DOHH2 (cell line): Measurements from ENCODE around the gene CALML3.

Source experiments
- H3F3A ChIP-seq: fragments of 200-600 bp; sonication (generic), shearing (Covaris generic); 2 replicates; pipeline ENCODE4 v1.6.0; 2016; ENCODE audit warnings: antibody characterized with exemption, mild to moderate bottlenecking; ENCODE audit not compliant: control insufficient read depth, insufficient read depth
- H3K27ac ChIP-seq: fragments of 200-600 bp; sonication (generic); 2 replicates; pipeline ENCODE4 v1.5.1; 2014; ENCODE audit warnings: low read depth, mild to moderate bottlenecking, low read length, moderate library complexity
- H3K27me3 ChIP-seq: fragments of 200-600 bp; sonication (generic); 2 replicates; pipeline ENCODE4 v1.6.1; 2014; ENCODE audit warnings: mild to moderate bottlenecking, low read length, mixed read lengths; ENCODE audit not compliant: control insufficient read depth
- H3K36me3 ChIP-seq: fragments of 200-600 bp; sonication (generic); 2 replicates; pipeline ENCODE4 v1.6.1; 2014; ENCODE audit warnings: mild to moderate bottlenecking, low read length, moderate library complexity, mixed read lengths; ENCODE audit not compliant: control insufficient read depth
- H3K4me1 ChIP-seq: fragments of 200-600 bp; sonication (generic); 2 replicates; pipeline ENCODE4 v1.6.1; 2014; ENCODE audit warnings: mild to moderate bottlenecking, low read length, mixed read lengths; ENCODE audit not compliant: control insufficient read depth
- H3K4me2 ChIP-seq: fragments of 200-600 bp; sonication (generic); 2 replicates; pipeline ENCODE4 v1.6.0; 2014; ENCODE audit warnings: mild to moderate bottlenecking, low read length, moderate library complexity
- H3K4me3 ChIP-seq: fragments of 200-600 bp; sonication (generic); 2 replicates; pipeline ENCODE4 v1.5.1; 2014; ENCODE audit warnings: mild to moderate bottlenecking, low read length, mixed read lengths
- H3K79me2 ChIP-seq: fragments of 200-600 bp; sonication (generic); 2 replicates; pipeline ENCODE4 v1.6.1; 2014; ENCODE audit warnings: mild to moderate bottlenecking, low read length, mixed read lengths; ENCODE audit not compliant: control insufficient read depth
- H3K9me2 ChIP-seq: fragments of 200-600 bp; sonication (generic); replicated peaks from 2 replicates; pipeline ENCODE4 v1.6.1; 2014; ENCODE audit warnings: mild to moderate bottlenecking, low read length, mixed read lengths; ENCODE audit not compliant: control insufficient read depth
- H3K9me3 ChIP-seq: fragments of 200-600 bp; sonication (generic); 2 replicates; pipeline ENCODE4 v1.6.1; 2014; ENCODE audit warnings: antibody characterized with exemption, low read length, mixed read lengths; ENCODE audit not compliant: control insufficient read depth, insufficient read depth
- H4K20me1 ChIP-seq: fragments of 200-600 bp; sonication (generic); 2 replicates; pipeline ENCODE4 v1.6.0; 2014; ENCODE audit warnings: low read depth, mild to moderate bottlenecking, antibody characterized with exemption, low read length, moderate library complexity; ENCODE audit not compliant: control insufficient read depth, insufficient read depth
- EZH2phosphoT487 ChIP-seq: fragments of 200-600 bp; sonication (generic); IDR thresholded peaks from 2 replicates; pipeline ENCODE4 v1.6.1; 2017; ENCODE audit warnings: borderline replicate concordance, mild to moderate bottlenecking, antibody characterized with exemption, low read length, moderate library complexity, mixed read lengths
- TF ChIP-seq, protein P1 (sequence below): fragments of 200-600 bp; sonication (generic); IDR thresholded peaks from one replicate; pipeline ENCODE4 v1.5.1; 2014; ENCODE audit warnings: antibody characterized with exemption, mild to moderate bottlenecking, low read depth, low read length; ENCODE audit not compliant: poor library complexity, severe bottlenecking

CALML3 gene

DNA sequence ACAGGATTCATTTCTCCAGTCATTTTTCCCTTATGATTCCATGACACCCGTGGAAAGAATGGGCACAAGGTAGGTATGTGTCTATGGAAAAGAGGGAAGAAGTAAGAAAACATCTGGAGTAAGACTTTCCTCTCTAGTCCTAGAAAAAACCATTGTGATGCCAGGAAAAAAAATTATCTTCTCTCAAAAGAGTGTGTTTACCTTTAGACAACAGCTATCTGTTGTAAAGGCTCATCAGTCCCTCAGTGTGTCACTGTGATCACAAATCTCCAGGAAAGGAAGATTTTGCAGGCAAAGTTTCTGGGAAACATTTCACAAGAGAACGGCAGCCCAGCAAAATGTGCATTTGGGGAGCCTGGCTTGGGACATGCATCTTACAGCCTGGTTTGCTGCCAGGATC is 44.8 kb downstream of the CALML3 start:
- Histone ChIP-seq H3K79me2 (no peaks in the 10 kb centered on the region), H3F3A (no peaks in the 10 kb centered on the region), H3K36me3 (no peaks in the 10 kb centered on the region), H3K4me1 (no peaks in the 10 kb centered on the region), H3K27ac (no peak overlapping the region), H4K20me1 (no peaks in the 10 kb centered on the region), H3K9me2 (no peaks in the 10 kb centered on the region), H3K27me3 (peaks cover 3% of the 10 kb centered on the region), H3K9me3 (no peaks in the 10 kb centered on the region), H3K4me2 (no peak overlapping the region), H3K4me3 (no peak overlapping the region)
- no peak for TF ChIP-seq EZH2phosphoT487
- TF ChIP-seq, protein P1, sequence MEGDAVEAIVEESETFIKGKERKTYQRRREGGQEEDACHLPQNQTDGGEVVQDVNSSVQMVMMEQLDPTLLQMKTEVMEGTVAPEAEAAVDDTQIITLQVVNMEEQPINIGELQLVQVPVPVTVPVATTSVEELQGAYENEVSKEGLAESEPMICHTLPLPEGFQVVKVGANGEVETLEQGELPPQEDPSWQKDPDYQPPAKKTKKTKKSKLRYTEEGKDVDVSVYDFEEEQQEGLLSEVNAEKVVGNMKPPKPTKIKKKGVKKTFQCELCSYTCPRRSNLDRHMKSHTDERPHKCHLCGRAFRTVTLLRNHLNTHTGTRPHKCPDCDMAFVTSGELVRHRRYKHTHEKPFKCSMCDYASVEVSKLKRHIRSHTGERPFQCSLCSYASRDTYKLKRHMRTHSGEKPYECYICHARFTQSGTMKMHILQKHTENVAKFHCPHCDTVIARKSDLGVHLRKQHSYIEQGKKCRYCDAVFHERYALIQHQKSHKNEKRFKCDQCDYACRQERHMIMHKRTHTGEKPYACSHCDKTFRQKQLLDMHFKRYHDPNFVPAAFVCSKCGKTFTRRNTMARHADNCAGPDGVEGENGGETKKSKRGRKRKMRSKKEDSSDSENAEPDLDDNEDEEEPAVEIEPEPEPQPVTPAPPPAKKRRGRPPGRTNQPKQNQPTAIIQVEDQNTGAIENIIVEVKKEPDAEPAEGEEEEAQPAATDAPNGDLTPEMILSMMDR = no peak

DNA sequence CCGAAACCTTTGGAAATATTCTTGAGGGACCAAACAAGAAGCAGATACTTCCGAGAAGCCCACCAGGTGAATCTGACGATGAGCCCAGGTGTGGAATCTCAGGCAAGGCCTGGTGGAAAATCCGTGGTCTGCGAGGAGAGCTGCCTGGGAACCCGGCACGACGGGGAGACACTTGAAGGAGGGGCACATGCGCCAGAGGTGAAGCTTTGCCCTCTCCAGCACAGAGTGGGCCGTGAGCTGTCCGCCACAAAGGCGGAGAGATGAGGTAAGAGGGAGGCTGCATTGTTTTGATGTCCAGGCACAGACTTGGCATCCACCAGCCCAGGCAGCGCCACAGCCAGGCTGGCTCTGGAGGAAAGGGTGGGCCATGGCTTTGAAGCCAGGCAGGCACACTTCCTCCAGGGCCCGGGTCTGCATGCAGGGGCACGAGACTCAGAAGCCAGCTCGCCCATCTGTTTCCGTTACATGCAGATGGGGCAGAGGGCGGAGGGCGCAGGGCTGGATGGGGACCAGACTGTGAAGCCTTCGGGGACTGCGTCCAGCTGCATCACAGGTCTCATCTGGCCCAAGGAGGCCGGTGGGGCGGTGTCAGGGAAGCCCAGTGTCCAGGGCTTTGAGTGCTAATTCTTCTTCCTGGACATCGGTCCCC is 45.4 kb downstream of the CALML3 start:
- no peaks in the 10 kb centered on the region for H4K20me1 ChIP-seq
- H3K4me2 ChIP-seq = no peak overlapping the region
- no peaks in the 10 kb centered on the region for H3K4me1 ChIP-seq
- H3F3A ChIP-seq = no peaks in the 10 kb centered on the region
- no peak overlapping the region for H3K27ac ChIP-seq
- no peaks in the 10 kb centered on the region for H3K79me2 ChIP-seq
- peaks cover 2% of the 10 kb centered on the region for H3K27me3 ChIP-seq
- no peaks in the 10 kb centered on the region for H3K9me2 ChIP-seq
- no peaks in the 10 kb centered on the region for H3K36me3 ChIP-seq
- TF ChIP-seq EZH2phosphoT487 = no peak
- TF ChIP-seq, protein P1 = no peak
- no peaks in the 10 kb centered on the region for H3K9me3 ChIP-seq
- no peak overlapping the region for H3K4me3 ChIP-seq

DNA sequence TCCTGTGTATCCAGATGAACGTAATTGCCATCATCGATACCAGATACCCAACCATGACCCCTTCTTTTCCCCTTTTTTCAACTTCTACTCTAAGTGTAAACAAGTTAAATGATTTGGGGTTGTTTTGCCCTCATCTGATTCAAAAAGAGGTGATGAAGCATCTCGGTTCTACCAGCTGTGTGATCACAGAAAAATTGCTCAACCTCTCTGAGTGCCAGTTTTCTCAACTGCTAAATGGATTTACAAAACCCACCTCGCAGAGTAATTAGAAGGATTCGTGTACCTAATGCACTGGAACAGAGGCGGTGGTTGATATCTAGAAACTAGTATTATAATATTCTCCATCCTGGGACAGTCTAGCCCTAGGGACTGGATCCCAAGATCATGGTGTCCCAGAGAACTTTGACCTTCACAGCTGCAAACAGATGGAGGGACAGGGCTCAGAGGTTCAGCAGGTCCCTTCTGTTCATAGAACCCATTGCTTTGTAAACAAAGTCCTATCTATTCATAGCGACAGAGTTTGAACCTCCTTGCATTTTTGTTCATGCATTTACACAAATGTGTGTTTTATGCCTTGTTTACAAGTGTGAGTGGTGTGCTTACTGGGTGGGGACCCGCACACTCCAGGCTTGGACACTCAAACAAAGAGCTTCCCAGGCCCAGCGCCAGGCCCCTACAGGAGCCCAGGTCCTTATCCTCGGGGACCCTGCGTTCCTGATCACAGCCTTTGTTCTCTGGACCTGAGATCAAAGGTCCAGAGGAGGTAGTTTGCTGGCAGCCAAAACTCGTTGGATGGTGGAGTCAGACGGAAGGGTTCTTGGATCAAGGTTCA is 46.4 kb downstream of the CALML3 start:
- Histone ChIP-seq H3K4me1 (no peaks in the 10 kb centered on the region), H3F3A (no peaks in the 10 kb centered on the region), H3K27ac (no peak overlapping the region), H4K20me1 (no peaks in the 10 kb centered on the region), H3K9me2 (no peaks in the 10 kb centered on the region), H3K4me3 (no peak overlapping the region), H3K9me3 (no peaks in the 10 kb centered on the region), H3K79me2 (no peaks in the 10 kb centered on the region), H3K27me3 (no peaks in the 10 kb centered on the region; the same call in 1 of the 2 replicates), H3K4me2 (no peak overlapping the region), H3K36me3 (no peaks in the 10 kb centered on the region)
- TF ChIP-seq, protein P1 = no peak
- TF ChIP-seq EZH2phosphoT487 = no peak
